H4 (cell line): Measurements from ENCODE around the gene EN2. TPM values are rescaled to one million over a fixed set of nuclear protein-coding genes. Genes with fewer than 3 reads are reported as not detected.

Experiments
- DNase-seq: peaks from one replicate; pipeline ENCODE4 v3.0.0-alpha.2; 2015; ENCODE audit warnings: low spot score
- total RNA-seq: library from RNA; depleted of rRNA; stranded (reverse); fragments of >200 nt; shearing (Covaris generic); gene quantifications from 2 replicates; pipeline ENCODE4 v1.2.3, GENCODE V29; 2014

EN2 gene
- total RNA-seq, 1 experiment from 2014 or later, result 0.29 TPM

DNA sequence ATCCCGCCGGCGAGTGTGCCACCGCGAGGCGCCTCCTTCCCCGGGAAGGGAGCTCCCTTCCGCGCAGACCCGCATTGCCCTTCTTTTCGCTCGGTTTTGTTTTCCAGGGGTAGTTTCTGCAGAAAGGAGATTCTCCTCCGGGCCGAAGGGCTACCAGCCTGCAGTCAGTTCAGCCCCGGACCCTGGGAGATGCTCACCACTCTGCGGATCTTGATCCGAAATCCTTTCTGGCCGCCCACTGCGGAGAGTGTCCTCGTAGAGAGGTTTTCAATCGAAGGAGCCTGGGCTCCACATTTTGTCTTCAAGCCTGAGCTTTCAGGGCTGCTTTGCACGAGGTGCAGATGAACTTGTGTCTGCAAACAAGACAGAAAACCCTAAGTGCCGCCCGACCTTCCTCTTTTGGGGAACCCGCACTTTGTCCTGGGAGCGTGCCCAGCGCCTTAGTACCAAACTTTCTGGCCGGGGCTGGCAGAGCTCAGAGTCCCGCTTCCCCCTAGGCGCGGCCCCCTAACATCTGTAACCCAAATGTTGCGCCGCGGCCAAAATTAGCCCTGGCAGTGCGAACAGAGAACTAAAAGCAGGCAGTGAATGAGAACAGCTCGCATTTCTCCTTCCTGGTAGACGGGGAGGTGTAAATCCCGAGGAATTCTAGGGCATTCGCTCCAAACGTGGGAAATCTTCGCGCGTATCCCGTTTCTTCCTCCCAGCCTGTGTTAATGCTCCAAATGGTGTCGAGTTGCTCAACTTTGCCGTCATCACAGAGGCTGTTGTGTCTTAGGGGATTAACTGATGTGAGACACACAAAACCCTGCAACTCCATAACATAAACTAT lies 6.7 kb upstream of the EN2 start:
- no peak for DNase-seq

DNA sequence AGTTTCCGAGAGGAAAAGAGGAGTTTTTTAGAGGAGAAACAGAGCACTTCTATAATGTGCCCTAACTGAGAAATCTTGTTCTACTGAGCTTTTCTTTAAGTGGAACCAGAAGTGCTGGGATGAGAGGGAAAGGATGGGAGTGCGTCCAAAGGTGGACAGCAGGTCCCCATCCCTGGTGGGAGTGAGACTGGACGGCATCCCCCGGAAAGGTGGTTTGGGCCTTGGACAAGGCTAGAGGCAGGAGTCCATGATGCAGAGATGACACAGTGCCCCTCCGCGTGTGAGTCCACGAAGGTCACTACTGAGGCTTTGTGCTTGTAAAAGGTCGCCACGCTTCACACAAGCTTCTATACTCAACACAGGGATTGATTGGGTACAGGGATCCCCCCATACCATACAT lies 6.1 kb upstream of the EN2 start:
- DNase-seq, result no peak

DNA sequence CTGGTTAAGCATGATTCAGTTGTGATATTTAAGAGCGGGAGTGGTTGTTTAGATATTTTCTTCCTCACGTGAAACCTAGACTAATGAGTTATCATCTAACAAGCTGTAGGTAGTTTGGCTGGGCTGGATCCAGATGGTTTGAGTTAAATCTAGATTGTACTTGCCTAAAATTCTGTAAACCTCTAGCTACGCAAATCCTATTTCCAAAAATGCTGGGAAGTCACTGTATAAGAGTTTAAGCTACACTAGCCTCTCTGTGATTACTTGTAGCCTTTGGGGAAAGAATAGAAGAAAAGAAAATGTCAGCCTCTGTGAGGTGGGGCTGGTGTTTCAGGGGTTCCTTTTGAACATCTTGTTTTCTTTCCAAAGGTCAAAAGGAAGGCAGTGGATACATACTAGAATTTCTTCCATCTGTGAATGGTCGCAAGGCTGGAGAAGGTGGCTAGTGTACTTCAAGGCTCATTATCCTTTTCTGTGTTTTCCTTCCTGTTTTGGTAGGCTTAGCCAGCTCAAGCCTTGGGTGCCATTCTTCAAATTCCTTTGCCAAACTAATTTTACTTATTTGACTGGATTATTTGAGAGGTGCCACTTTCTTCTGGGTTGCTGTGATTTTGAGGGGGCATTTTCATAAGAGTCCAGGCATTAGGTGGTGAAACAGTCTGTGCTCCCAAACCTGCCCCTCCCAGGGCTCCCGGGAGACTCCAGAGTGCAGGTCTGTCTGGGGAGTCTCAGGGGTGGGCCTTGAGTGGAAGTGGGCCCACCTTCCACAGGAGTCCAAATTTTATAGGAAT lies 5.2 kb upstream of the EN2 start:
- DNase-seq, result no peak

DNA sequence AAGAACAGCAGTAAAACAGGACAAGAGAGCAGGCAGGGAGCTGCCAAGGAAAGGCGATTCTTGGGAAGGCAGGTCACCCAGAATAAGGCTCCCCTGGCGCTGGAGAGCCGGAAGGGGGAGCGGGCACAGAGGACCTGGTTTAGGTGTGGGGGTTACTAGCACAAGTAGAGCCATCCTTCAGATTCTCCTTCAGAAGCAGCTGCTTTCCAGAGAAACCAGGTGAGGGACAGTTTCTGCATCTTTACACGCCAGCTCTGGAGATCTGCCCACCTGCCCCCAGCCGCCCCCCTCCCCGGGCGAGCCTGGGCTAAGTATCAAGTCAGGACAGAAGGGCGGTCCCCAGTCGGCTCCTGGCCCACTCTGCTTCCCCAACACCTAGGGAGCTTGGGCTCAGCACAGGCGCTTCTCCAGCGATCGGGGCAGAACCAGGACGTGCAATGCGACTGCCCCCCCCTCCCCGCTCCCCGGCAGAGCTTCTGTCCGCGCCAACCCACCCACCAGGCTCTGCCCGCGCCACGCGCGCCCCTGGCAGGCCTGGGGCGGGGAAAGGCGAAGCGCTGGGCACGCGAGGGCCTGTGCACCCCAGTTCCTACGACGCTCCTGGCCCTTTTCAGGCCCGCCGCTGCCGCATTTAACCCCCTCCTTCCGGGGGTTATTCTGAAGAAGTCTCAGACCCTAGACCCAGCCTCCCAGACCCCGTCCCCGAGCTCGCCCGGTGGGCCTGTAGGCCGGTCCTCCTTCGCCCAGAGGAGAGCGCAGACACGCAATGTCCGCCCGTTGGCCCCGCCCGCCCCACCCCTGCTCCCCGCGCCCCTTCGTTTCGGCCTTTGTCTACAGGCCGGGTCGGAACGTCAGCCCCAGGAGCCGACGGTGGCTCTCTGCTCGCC lies 4.4 kb upstream of the EN2 start:
- DNase-seq, result no peak

GRCh38 chr7:155454183-155455112 lies 3.5 kb upstream of the EN2 start:
- DNase-seq, result no peak

DNA sequence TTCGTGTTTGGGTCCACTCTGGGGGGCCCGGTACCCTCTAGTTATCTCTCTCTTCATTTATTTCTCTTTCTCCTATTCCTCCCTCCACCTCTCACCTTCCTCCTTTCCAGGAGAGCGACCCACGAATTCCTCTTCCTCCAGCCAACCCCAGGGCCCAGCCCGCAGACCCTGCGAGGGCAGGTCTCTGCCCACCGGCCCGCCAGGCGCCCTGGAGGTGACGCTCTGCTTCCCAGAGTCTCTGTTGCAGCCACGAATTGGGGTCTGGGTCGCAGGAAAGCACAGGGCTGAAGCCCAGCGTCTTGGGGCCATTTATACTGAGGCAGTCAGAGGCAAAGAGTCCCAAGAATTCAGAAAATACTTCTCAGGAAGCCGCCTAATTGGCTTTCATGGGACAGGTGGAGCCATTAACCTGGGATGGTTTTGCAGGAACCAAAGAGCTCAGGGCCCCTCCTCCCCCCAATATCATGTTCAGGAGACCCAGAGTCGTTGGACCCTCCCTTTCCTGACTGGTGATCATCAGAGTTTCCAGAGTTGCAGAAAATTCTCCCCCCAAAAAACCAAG lies 2.7 kb upstream of the EN2 start:
- DNase-seq, result no peak

GRCh38 chr7:155455776-155456737 lies 1.9 kb upstream of the EN2 start:
- no peak for DNase-seq

DNA sequence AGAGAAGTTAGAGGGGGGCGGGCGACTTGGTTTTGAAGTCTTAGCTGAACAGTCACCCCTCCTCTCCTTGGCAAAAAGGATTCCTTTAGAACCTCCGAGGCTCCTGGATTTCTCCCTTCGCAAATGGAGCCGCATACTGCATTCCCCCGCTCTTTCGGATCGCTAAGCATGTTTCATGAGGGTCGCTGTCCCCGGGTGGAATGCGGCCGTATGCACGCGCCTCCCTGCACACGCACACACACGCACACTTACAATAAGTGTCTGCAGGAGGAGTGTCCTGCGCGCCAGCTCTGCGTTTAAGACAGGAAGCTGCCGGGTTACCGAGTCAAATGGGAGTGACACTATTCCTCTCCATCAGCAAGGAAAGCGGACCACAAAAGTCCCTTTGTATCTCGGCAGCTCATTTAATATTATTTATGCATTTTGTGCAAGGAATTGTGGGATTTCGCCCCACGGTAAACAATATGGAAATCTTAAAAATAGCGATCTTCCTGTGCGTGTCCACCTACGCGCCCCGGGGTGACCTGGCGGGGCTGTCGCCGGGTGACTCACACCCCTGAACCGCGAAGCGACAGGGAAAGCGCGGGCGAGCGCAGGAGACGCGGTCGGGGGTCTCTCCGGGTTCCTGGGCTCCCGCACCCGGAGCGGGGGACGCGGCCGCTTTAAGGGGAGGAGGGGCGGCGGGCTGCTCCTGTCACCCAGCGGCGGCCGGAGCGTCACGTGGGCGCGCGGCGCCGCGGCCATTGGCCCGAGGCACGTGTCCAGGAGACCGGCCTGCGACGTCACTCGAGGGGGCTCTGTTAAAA lies 988 bp upstream of the EN2 start:
- peak; percentile 79 for DNase-seq

DNA sequence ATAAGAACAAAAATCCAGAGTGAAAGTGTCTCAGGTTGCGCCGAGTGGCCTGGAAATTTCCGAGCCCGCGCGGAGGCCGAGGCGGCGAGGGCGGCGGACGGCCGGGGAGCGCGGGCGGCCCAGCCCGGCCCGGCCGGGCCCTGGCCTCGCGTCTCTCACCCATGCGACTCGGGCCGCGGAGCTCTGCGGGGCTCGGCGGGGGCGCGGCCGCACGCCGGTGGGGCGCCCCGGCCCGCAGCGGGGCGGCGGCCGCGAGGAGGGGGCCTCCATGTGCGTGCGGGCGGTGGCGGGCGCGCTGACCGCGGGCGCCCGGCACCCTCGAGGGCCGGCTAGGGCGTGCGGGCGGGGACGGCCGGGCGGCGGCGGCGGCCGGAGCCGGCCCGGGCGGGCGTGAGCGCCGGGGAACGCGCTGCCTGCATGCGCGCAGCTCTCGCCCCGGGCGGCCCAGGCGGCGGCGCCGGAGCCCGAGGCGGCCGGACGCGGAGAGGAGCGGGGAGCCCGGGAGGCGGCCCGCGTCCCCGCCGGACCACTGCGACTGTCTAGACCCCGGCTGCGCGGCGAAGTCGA lies 302 bp upstream of the EN2 start:
- DNase-seq, result no peak

GRCh38 chr7:155458878-155459699 lies 1.2 kb downstream of the EN2 start:
- no peak for DNase-seq

DNA sequence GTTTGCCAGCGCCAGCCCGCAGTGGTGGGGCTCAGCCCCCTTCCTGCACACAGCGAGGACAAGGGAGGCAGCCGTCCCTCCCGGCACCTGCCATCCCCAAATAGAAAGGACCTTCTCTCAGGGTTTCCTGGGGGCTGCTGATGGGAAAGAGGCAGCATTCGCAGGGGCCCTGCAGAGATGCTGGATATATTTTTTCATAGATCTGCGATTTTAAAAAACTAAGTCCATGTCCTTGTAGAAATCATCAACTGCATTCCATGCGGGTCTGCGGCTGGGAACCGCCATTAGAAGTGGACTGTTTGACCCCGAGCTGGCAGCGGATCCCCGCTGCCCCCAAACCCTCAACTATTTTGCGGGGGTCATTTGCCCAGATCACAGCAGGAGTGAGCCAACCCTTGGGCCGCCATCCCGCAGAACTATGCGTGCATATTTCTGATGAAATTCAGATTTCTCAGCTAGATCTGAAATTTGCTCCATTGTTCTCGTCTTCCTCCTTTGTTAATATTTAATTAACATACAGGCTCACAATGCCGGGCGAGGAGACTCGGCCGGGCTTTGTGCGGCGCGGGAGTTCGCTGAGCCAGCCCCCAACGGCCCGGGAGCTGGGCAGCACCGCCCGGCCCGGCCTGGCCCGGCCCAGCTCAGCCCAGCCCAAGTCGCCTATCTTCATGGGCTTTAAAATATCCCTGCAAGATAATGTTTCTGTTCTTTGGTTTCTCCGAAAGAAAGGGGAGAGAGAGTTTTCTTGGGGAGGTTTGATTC lies 2.0 kb downstream of the EN2 start:
- DNase-seq, result no peak

GRCh38 chr7:155460926-155461613 lies 3.1 kb downstream of the EN2 start:
- DNase-seq, result no peak

DNA sequence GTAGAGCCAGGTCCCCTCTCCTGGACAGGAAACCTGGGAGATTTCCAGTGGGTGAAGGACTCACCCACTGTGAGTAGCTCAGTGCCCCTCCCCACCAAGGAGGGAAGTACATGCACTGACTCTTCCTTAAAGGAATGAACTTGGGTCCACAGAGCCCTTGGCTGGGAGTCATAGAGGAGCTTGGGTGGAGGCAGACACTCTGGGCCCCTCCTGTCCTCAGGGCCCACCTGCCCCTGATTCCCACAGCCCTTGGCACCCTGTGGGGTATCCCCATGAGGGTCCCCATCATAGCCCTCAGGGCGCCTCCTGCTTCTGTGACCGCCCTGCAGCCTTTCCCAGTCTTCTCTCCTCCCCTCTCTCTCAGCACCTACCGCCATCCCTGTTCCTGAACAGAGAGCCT lies 3.7 kb downstream of the EN2 start:
- no peak for DNase-seq

DNA sequence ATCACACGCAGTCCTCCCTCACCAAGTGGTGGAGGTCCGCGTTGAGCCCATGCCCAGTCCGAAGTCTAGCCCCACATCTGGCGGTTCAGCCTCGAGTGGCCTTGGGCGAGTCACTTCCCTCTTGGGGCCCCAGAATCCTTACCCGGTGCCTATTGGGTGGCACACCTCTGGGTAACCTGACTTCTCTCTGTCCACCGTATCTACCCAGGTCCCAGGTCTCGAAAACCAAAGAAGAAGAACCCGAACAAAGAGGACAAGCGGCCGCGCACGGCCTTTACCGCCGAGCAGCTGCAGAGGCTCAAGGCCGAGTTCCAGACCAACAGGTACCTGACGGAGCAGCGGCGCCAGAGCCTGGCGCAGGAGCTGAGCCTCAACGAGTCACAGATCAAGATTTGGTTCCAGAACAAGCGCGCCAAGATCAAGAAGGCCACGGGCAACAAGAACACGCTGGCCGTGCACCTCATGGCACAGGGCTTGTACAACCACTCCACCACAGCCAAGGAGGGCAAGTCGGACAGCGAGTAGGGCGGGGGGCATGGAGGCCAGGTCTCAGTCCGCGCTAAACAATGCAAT lies 4.3 kb downstream of the EN2 start:
- DNase-seq, result no peak

- no peak for DNase-seq
Observed at GRCh38 chr7:155463114-155463811, 5.3 kb downstream of the EN2 start.
